HG02623 (cell line): Measurements from ENCODE around the gene PHETA1.

Experiments used
- ATAC-seq: cut with Tn5 transposase; IDR thresholded peaks from one replicate; pipeline ENCODE4 v1.9.1; 2021; ENCODE audit warnings: moderate library complexity; ENCODE audit not compliant: unreplicated experiment

The PHETA1 gene

DNA sequence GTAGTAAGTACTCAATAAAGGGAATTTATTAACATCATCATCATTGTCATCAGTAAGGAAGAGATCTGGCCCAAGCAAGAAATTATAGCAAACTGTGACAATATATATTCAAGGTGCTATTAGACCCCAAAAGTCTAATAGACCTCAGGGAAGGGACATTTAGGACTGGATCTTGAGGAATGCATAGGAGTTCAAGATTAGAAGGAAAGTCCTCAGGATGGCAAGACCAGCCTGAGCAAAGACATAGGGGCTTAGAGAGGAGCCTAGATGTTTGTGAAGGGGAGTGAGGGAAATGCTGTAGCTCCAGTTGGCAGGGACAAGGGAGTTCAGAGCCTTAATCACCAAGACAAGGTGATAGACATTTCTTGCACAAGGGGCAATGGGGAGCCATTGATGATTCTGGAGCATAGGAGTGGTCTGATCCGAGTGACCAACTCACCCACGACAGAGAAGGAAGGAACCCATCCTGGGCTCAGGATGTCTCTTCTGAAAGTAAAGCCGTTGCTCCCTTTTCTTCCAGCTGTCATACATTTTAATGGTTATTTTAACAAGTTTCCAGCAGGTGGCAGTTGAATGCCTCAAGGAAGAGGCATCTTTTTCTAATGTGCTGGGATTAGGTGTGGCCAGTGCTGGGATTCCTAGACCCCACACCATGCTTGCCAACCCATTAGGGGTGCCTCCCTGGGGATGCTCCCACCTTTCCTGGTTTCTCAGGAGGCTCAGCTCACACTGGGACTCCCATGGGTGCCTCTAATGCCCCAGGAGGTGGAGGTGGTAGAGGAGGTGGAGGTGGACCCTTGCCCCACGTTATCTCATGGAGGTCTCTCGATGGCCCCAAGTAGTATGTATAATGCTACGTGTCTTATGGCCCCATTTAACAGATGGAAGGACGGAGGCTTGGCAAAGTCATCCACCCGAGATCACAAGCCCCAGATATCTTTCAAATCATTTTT lies 37.8 kb downstream of the PHETA1 start:
- ATAC-seq = no peak

DNA sequence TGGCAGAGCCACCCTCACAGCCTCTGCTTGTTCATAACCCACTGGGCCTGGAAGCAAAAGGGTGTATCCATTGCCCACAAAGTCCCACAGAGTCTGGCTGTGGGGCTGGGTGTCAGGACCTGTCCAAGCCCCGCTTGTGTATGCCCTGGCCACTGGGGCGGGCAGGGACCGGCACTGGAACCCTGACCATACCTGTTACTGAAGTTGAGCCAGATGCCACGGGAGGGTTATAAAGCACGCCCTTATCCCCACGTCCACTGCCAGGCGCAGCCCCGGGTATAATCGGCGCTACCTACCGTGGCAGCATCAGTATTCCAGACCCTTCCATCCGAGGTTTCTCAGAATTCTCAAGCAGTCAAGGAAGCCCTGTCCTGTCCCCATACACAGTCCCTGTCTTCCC lies 40.8 kb downstream of the PHETA1 start:
- no peak for ATAC-seq

- ATAC-seq = no peak
These were observed 41.4 kb downstream of the PHETA1 start for GRCh38 chr12:111327474-111327873.

GRCh38 chr12:111322336-111323250 lies 46.3 kb downstream of the PHETA1 start:
- ATAC-seq = no peak

DNA sequence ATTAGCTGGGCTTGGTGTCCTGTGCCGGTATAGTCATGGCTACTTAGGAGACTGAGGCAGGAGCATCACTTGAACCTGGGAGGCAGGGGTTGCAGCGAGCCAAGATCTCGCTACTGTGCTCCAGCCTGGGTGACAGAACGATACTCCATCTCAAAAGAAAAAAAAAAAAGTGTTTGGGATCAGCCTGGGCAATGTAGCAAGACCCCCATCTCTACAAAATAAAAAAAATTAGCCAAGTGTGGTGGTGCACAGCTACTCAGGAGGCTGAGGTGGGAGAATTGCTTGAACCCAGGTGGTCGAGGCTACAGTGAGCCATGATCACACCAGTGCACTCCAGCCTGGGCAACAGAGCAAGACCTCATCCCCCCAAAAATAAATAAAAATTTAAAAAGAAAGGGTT lies 47.6 kb downstream of the PHETA1 start:
- no peak for ATAC-seq

- no peak for ATAC-seq
These were observed 48.4 kb downstream of the PHETA1 start for GRCh38 chr12:111320258-111321050.

- no peak for ATAC-seq
These were observed 49.2 kb downstream of the PHETA1 start for GRCh38 chr12:111319600-111320257.

- no peak for ATAC-seq
These were observed 50.4 kb downstream of the PHETA1 start for GRCh38 chr12:111318450-111318849.

- no peak for ATAC-seq
These were observed 52.2 kb downstream of the PHETA1 start for GRCh38 chr12:111316671-111317070.

DNA sequence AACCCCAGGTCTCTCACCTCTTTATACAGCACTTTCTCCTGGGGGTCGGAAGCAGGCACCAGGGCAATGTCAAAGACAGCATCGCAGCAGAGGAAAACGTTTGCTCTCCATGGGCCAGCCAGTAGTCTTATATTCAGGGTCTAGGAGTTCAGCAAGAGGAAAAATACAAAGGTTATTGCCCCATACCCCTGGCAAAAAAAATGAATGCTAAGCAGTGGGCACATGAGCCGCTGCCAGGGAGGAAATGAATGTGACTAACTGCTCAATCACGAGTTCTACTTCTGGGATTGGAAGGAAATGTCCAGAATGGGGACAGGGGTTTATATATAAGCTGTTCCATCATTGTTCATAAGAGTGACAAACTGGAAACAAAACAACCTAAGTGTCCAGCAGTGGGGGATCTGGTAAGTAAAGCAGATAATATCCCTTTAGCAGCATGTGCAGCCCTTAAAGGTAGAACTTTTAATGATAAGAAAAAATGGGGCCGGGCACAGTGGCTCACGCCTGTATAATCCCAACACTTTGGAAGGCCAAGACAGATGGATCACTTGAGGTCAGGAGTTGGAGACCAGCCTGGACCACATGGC lies 53.8 kb downstream of the PHETA1 start:
- no peak for ATAC-seq

GRCh38 chr12:111313833-111314259 lies 55.0 kb downstream of the PHETA1 start:
- ATAC-seq = no peak

DNA sequence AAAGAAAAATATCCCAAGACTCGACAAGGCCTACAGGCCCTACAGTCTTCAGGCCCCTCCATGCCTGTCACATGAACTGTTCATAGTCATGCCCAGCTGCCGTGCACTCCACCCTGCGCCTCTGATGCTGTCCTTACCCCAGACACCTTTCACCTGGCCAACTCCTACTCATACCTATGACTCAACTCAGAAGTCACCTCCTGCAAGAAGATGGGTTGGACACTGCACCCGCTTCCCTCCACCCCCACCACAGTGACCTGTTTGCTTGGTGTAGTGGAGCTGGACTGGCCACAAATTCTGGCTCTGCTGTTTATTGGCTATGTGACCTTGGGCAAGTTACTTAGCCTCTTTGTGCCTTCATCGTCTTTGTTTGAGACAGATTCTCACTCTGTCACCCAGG lies 56.2 kb downstream of the PHETA1 start:
- ATAC-seq = no peak

GRCh38 chr12:111312016-111312415 lies 56.9 kb downstream of the PHETA1 start:
- ATAC-seq = no peak

DNA sequence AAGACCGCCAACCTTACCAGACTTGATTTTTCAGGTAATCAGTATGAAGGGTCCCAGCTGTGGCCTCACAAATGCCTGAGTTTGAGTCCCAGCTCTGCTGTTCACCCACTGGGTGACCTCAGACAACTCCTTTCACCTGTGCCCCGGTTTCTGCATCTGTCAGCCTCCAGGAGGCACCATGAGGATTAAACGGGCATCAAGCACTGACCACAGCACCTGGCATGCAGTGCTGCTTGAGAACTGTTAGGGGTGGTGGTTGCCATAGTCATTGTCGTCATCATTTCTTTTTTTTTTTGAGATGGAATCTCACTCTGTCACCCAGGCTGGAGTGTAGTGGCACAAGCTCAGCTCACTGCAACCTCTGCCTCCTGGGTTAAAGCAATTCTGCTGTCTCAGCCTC lies 57.9 kb downstream of the PHETA1 start:
- ATAC-seq = no peak
